Measurements from ENCODE around the gene PGAP6. TPM values are rescaled to one million over a fixed set of nuclear protein-coding genes. Genes with fewer than 3 reads are reported as not detected.
"Not testable (repeated sequence)": the region's sequence is repeated elsewhere in the genome, so short reads cannot be mapped to it uniquely, and the experiment has no call there.

The PGAP6 gene
- total RNA-seq, 1 donor from 2014 or later = 28.1 TPM

DNA sequence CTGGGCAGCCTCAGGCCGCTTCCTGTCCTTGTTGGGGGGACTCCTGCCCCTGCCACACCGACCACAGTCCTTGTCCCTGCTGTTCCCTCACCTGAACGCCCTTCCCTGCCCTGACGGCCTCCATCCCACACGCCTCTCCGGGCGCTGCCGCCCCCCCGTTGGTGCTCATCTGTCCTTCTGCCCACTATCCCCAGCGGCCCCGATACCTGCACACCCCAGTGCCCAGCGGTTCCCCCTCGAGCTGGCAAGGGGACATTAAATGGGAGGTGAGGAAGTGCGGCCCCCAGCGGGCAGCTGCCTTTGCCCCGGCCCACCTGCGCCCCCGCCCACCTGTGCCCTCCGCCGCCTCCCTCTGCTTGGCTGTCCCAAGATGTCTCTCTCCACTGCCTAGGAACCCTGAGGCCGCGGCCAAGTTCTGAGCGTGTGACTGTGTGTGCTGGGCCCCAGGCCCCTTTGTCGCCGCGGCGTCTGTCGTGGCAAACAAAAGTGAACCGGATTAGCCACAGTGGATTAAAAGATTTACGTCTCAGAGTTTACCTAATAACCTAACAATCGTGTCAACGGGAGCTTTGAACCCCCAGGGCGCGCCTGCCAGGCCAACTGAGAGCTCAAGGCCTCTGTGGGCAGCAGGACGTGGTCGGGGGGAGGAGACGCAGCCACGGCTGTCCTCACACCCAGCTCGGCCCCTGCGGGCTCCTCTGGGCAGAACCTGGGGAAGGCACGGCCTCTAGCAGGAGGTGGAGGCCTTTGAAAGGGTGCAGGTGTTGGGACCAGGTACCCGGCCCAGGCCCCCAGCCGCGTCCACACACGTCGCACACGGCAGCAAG, 21.7 kb downstream of the PGAP6 start:
- DNase-seq (no peak), ATAC-seq (ENCODE audit: poor library complexity) (no peak)
- intact Hi-C loops (cut with DNase I) = loop anchor here (5.0 kb wide), 1 partner anchor 253 kb away; no protein-coding TSS in a partner anchor

DNA sequence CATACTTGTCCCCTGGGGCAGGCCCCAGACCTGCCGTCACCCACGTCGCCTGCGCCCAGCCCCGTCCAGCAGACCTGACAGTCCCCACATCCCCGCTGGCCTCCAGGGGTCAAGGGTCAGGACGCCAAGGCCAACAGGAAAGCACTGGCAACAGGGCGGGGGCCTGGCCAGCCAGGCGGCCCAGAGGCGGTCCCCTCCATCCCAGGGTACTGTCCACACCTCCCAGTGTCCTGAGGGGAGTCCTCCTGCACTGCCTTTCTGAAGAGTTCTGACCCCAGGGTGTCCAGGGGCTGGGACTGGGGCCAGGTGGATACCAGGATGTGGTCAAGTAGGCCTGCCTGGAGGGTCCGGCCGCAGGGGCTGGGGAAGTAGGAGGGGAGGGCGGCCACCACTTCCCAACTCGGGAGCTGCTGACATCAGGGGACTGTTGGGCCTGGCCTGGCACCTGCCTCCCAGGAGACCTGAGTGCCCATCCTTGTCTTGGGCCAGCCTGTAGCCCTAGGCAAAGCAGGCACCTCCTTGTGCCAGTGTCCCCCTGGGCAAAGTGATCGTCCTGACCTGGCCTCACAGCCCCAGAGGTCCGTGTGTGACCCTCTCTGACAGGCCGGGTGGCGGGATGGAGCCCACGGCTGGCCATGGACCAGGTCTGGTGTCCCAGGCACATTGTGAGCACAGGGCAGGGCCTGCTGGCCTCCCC, 22.6 kb downstream of the PGAP6 start:
- intact Hi-C loops (cut with DNase I) = no loop called here
- DNase-seq (no peak), ATAC-seq (ENCODE audit: poor library complexity) (no peak)

DNA sequence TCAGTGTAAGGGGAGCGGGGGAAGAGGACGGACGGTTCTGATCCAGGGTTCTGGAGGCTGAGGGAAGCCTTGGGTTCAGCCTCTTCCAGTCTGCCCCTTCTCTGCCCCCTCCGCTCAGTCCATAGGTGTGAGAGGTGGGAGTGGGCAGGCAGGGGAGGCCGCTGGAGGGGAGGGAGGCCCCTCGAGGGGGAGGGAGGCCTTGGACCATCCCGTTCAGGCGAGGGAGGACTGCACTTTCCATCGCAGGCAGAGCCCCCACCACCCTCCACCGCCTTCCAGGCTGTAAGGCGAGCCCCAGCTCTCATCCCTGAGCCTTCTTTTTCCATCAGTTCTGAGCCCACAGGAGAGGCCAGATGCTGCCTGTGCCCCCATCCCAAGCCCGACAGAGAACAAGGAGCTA, 25.0 kb downstream of the PGAP6 start:
- DNase-seq (no peak), ATAC-seq (ENCODE audit: poor library complexity) (no peak)
- intact Hi-C loops (cut with DNase I) = no loop called here

DNA sequence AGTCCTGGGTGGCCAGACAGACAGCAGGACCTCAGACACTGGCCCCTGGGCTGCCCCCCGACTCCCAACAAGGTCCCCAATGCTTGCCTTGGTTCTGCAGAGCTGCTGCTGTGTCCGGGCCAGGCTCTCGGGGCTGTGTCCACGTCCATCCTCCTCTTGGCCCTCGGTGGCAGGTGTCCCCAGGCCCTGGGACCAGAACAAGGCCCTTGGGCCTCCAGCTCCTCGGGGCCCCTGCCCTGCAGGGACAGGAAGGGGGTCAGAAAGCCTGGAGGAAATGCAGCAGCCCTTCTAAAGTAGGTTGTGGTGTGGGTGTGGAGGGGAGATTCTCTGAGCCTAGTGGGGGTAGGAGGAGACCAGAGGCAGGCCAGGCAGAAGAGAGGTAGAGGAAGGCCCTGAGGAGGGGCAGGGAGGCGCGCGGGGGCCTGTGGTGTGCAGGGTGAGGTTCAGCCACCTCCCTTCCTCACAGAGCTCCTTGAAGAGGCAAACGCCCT, 26.8 kb downstream of the PGAP6 start:
- DNase-seq = no peak
- intact Hi-C loops (cut with DNase I) = loop anchor here (5.0 kb wide), 1 partner anchor 128 kb away; the partner anchor contains the start of gene LUC7L
- ATAC-seq (ENCODE audit: poor library complexity) = no peak

DNA sequence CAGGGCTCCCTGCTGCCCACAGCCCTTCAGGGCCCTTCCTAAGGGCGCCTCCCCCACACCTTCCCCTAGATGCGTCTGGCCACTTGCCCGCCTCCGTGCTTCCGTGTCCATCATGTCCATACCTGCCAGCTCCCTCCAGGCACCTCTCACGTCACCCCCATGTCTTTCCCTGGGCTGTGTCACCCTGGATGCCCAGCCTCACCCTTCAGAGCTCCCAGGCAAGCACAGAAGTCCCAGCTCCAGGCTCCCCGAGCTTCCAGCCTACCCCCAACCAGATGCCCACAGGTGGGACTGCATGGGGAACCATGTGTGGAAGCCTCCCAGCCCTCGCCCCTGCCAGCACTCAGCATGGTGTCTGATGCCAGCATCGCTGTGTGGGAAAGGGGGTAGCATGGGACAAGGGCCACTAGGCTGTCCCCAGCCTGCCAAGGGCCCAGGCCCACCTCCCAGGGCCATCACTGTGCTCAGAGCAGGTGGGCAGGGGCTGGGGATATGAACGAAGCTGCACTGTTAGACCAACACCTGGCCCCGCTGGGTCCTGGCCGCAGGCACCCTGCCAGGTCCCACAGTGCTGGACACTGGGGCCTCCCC, 27.4 kb downstream of the PGAP6 start:
- DNase-seq (no peak), ATAC-seq (ENCODE audit: poor library complexity) (no peak)
- intact Hi-C loops (cut with DNase I) = loop anchor here (5.0 kb wide), 1 partner anchor 127 kb away; the partner anchor contains the start of gene LUC7L

DNA sequence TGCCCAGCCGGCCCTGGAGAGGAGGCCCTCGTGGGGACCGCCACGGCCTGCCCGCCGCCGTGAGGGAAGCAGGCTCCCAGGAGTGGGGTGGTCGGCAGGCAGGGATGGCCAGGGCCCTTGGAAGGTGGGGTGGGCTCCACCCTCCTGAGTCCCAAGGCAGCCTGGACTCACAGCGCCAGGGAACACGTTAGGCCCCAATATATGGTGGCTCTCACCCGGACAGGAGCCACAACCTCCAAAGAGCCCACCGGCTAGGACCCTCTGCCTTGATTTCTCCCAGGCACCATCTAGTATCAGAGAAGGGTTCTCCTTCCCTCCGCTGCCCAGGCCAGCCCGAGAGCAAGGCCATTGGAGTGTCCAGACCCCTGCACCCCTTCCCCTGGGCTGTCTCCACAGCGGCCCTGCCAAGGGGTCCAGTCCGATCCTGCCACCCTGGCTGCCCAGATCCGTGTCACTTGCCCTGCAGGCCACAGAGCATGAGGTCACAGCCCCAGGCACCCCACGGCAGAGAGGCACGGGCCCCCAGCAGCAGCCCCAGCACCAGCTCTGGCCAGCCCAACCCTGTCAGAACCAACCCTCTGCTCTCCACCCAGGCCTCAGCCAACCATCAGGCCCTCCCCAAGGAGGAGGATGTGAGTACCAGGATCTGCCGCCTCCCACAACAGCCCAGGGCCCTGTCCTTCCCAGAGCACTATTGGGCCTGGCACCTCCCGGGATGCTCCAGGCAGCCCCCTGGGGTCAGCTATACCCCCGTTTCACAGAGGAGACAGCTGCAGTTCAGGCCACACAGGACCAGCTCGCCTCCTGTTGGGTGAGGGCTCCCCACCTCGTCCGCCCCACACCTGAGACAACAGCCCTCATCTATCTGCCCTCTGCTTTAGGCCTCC, 28.1 kb downstream of the PGAP6 start:
- intact Hi-C loops (cut with DNase I) = loop anchor here (5.0 kb wide), 1 partner anchor 126 kb away; the partner anchor contains the start of gene LUC7L
- ATAC-seq (ENCODE audit: poor library complexity) (no peak), DNase-seq (no peak)

DNA sequence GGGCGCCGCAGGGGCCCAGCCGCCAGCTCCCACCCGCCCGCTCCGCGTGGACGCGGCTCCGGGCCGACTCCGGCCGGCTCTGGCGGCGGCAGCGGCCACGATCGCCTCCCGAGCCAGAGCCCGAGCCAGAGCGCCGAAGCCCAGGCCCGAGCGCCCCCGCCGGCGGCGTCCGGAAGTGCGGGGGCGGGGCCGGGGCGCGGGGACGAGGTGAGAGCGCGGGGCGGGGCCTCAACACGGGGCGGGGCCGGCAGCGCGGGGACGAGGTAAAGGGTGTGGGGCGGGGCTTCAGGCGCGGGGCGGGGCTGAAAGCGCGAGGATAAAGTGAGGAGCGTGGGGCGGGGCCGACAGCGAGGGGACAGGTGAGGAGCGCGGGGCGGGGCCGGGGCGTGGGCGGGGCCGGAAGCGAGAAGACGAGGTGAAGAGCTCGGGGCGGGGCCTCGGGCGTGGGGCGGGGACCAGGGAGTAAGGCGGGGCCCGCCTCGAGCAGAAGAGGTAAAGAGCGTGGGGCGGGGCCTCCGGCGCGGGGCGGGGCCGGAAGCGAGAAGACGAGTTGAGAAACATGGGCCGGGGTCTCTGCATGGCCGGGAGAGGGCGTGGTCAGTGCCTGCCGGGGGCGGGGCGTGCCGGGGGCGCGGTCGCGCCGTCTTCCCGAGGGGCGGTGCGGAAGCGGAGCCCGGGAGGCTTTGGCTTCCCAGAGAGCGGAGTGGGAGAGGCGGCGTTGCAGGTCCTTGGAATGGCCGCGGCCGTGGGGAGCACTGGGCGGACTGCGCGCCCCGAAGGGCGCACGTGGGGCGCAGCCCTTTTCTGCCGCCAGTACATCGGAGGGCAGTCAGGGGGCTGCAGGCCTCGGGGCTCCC, 29.0 kb downstream of the PGAP6 start, which contains the start of gene AXIN1:
Gene AXIN1, minus strand, starts transcription at position 177 of the 857 bp plus-strand sequence. CDS start 5,698 bp downstream, outside the sequence.
- DNase-seq = peak; percentile 100
- intact Hi-C loops (cut with DNase I) = loop anchor here (5.0 kb wide), 1 partner anchor 125 kb away; the partner anchor contains the start of gene LUC7L

DNA sequence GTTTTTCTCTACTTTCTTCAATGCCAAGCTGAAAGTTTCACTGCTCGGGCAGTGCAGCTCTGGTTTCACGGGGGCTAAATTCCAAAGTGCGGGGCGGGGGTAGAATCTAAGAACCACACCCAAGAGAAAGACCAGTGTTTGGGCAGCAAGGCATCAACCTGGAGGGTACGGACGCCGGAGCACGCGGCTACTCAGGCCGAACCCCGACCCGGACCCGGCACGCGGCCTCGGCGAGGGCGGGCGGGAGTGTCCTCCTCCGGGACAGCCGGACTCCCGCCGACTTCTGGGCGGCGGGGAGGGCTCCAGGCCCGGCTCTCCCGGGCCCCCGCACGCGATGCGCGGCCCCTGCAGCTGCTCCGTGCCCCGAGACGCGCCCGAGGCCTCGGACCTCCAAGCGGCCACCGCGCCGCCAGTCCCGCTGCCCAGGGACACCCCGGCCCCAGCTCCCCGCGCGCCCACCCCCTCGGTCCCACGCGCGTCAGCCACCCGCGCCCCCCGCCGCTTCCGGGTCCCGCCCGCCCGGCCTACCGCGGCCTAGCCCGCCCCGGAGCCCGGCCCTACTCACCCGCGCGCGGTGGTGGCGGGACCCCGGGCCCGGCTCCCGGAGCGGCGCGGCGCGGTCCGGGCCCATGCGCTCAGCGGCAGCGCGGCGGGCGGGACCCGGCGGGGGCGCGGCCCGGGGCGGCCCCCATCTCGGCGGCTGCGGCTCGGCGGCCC, 29.8 kb downstream of the PGAP6 start:
- DNase-seq (peak; percentile 59), ATAC-seq (ENCODE audit: poor library complexity) (no peak)
- intact Hi-C loops (cut with DNase I) = loop anchor here (5.0 kb wide), 1 partner anchor 125 kb away; the partner anchor contains the start of gene LUC7L

More for the DNA sequence above, 29.0 kb downstream of the PGAP6 start, which contains the start of gene AXIN1:
- ATAC-seq (ENCODE audit: poor library complexity) = peak; percentile 95

DNA sequence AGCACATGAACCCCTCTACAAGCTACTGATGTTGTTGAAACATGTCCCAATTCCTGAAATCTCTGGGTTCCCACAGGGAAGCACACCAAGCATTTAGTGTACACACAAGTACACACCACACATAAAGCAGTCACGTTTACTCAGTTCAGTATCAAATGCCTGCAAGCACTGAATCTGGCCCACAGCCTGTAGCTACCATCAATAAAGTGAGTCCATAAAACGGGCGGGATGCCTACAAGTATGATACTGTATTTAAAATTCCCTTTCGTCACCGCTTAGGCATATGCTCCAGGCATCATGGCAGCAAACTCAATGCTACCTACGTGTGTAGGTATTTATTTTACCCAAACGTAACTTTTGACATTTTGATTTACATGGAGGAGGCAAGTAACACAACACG, 31.6 kb downstream of the PGAP6 start:
- intact Hi-C loops (cut with DNase I) = loop anchor here (5.0 kb wide), 1 partner anchor 123 kb away; the partner anchor contains the start of gene LUC7L
- DNase-seq (no peak), ATAC-seq (ENCODE audit: poor library complexity) (no peak)

DNA sequence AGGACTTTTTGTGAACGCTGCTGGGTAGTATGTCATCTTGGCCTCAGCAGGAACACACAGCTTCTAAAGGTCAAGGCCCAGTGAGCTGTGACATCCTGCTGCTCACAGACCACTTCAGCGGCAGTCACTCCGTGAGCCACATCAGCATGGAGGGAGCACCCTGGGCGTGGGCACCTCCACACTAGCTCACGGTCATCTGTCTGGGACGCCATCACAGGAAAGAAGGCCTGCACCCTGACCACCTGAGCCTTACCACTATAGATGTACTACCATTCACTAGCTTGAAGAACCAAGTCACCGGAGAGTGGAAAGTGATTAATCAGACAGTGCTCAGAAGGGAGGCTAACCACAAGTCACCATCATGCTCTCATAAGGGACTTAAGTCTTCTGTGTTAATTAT, 32.6 kb downstream of the PGAP6 start:
- ATAC-seq (ENCODE audit: poor library complexity) = no peak

DNA sequence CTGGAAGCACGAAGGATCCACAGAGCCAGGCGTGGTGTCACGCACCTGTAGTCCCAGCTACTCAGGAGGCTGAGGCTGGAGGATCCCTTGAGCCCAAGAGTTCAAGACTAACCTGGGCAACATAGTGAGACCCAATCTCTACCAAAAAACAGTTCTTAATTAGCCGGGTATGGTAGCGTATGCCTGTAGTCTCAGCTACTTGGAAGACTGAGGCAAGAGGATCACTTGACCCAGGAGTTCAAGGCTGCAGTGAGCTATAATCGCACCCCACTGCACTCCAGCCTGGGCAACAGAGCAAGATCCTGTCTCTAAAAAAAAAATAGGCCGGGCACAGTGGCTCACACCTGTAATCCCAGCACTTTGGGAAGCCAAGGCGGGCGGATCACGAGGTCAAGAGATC, 33.3 kb downstream of the PGAP6 start:
- DNase-seq; ATAC-seq (ENCODE audit: poor library complexity); intact Hi-C loops (cut with DNase I): not testable (repeated sequence)

More for the DNA sequence above, 32.6 kb downstream of the PGAP6 start:
- intact Hi-C loops (cut with DNase I) = no loop called here
- DNase-seq = no peak

DNA sequence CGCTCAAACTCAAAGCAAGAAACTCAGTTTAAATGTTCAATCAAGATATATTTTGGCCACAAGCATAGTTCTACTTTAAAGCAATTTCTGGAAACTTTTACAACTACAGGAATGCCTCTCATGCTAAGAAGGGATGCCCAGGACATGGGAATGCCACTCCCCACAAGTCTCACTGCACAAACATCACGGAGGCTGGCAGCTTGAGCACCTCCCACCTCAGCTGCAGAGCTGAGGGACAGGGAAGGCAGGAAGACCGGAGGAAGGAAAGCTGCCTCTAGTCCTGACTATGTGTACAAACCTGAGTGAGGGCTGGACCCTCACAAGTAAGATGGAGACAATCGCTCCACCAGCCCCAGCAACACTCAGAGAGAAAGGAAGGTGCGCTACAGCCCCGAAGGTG, 34.6 kb downstream of the PGAP6 start:
- no peak for ATAC-seq (ENCODE audit: poor library complexity)
- no peak for DNase-seq
- intact Hi-C loops (cut with DNase I) = no loop called here

DNA sequence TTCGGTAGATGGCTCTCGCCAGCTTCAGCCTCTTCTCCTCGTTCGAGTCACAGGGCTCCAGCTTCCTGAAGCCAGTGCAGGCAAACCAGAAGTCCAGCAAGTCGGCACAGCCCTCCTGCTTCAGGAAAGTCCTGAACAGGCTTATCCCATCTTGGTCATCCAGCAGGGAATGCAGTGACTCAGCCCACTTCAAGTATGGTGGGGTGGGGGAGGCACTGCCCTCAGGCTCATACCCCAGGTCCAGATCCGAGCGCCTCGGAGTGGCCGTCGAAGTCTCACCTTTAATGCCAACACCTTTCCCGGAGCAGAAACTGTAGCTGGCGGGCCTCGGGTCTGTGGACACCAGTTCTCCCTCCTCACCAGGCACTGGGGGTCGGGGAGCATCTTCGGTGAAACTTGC, 35.2 kb downstream of the PGAP6 start:
- DNase-seq = no peak
- intact Hi-C loops (cut with DNase I) = no loop called here
- ATAC-seq (ENCODE audit: poor library complexity) = peak; percentile 51

DNA sequence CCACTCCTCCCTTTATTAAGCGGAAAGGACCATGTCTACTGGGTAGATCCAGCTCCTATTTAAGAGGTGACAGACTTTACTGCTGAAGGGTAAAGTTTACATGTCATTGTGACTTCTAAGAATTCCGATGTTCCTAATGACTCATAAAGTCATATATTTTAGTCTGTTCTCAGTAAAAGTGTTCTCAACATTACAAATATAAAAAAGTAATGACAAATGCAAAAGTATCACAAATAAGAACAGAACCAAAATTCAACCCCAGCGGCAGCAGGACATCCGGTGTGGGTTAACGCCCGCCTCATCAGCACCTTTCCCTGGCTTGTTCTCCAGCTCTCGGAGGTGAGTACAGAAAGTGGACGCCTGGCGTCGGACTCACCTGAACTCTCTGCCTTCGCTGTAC, 36.0 kb downstream of the PGAP6 start:
- intact Hi-C loops (cut with DNase I) = no loop called here
- DNase-seq = no peak
- no peak for ATAC-seq (ENCODE audit: poor library complexity)

DNA sequence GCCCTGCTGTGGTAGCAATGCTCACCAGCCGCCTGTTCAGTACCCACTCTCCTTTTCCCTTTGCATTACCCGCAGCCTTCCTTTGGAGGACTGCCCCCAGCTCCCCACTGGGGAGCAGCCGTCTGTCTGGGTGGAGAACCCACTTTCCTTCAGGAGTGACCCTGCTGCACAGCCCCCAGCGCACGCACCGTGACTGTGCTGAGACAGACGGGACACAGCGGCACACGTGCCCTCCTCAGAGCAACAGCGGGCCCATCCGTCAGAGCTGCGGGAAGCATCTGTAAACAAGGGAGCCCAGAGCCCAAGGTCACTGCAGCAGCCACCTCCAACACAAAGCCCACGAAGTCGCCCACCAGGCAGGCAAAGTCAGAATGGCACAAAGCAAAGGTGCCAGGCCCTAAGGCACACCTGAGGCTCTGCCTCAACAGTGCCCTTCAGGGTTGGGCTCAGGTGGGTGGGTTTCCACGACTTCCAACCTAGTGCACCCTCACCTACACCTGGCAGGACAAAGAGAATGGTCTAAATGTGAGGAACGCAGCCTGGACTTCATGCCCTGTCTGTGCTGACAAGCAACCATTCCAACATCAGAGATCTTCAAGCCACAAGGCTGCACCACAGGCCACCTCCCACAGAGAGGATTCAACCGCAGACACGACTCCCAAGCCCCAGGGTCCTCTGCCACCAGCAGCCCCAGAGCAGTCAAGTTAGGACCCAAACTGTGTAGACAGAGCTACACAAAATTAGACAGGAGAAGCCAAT, 39.1 kb downstream of the PGAP6 start:
- no peak for ATAC-seq (ENCODE audit: poor library complexity)
- DNase-seq = no peak
- intact Hi-C loops (cut with DNase I) = no loop called here

DNA sequence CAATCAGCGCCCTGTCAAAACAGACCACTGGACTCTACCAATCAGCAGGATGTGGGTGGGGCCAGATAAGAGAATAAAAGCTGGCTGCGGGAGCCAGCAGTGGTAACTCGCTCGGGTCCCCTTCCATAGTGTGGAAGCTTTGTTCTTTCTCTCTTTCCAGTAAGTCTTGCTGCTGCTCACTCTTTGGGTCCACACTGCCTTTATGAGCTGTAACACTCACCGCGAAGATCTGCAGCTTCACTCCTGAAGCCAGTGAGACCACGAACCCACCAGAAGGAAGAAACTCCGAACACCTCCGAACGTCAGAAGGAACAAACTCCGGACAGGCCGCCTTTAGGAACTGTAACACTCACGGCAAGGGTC, 39.8 kb downstream of the PGAP6 start:
- intact Hi-C loops (cut with DNase I); ATAC-seq (ENCODE audit: poor library complexity); DNase-seq: not testable (repeated sequence)

All from Right ventricle myocardium superior (tissue), 1 donor.